Lung (tissue), 12 donors: ENCODE results near the gene C2CD3. TPM values are rescaled to one million over a fixed set of nuclear protein-coding genes. Genes with fewer than 3 reads are reported as not detected.

ENCODE experiments used
- ATAC-seq: fragments of 200-7000 bp; cut with Tn5 transposase; one replicate; pipeline ENCODE4 v1.9.1; 2020; ENCODE audit warnings: moderate number of reproducible peaks; ENCODE audit not compliant: insufficient read depth, low FRiP score
- DNase-seq, 3 donors: peaks; one replicate each; pipeline ENCODE4 v3.0.0-alpha.2; 2013 to 2017
- H3K27ac ChIP-seq, 2 donors: one replicate each; pipeline ENCODE4 v1.5.1; 2013; ENCODE audit warnings: mild to moderate bottlenecking in 2 of 2, moderate library complexity in 2 of 2, control low read depth in 1 of 2, inconsistent platforms in 1 of 2, low read depth in 1 of 2, low read length in 1 of 2
- H3K27me3 ChIP-seq, 3 donors: one replicate each; pipeline ENCODE4 v1.5.1; 2013; ENCODE audit warnings: low read length in 2 of 3; ENCODE audit not compliant: control insufficient read depth in 3 of 3, insufficient read depth in 3 of 3
- H3K36me3 ChIP-seq, 4 donors: one replicate each; pipeline ENCODE4 v1.5.1; 2013; ENCODE audit warnings: low read length in 4 of 4, mild to moderate bottlenecking in 1 of 4, moderate library complexity in 1 of 4; ENCODE audit not compliant: control insufficient read depth in 4 of 4, insufficient read depth in 4 of 4
- H3K4me1 ChIP-seq, 5 donors: one replicate each; pipeline ENCODE4 v1.5.1; 2013; ENCODE audit warnings: low read length in 5 of 5, mild to moderate bottlenecking in 2 of 5, moderate library complexity in 1 of 5; ENCODE audit not compliant: control insufficient read depth in 5 of 5, insufficient read depth in 5 of 5
- H3K4me3 ChIP-seq: one replicate; pipeline ENCODE4 v1.5.1; 2013; ENCODE audit warnings: mild to moderate bottlenecking, control low read depth, moderate library complexity
- H3K9ac ChIP-seq, 2 donors: one replicate each; pipeline ENCODE4 v1.5.1; 2013; ENCODE audit warnings: low read length in 2 of 2, control low read depth in 1 of 2; ENCODE audit not compliant: insufficient read depth in 1 of 2
- H3K9me3 ChIP-seq, 4 donors: one replicate each; pipeline ENCODE4 v1.5.1; 2013; ENCODE audit warnings: low read length in 3 of 4, mild to moderate bottlenecking in 1 of 4, moderate library complexity in 1 of 4; ENCODE audit not compliant: control insufficient read depth in 4 of 4, insufficient read depth in 3 of 4
- WGBS, 2 donors: extraction: QIAGEN DNeasy Blood & Tissue Kit; methylation state at CpG; one replicate each; pipeline ENCODE4 v1.1.7; 2013; 5-methylcytosine and 5-hydroxymethylcytosine counted together
- polyA plus RNA-seq, 2 donors: library from polyadenylated mRNA; stranded (reverse); fragments of 200-250 nt; gene quantifications; one replicate each; pipeline ENCODE4 v1.2.1, GENCODE V29; 2013
- total RNA-seq, 2 donors: library from RNA; depleted of rRNA in 1 of 2; stranded (reverse); fragments of >200 nt in 1 of 2; gene quantifications; one replicate each; pipeline ENCODE4 v1.2.1, GENCODE V29; 2014 to 2021
- TF ChIP-seq, protein P1 (sequence below): IDR thresholded peaks from 2 replicates; pipeline ENCODE4 v1.5.1; 2012; ENCODE audit warnings: mild to moderate bottlenecking; ENCODE audit errors: control extremely low read depth, extremely low read depth
- donor health status: control.
- donor health status: control.
- donor health status: Bipolar disorder and iron deficiency.
- donor health status: healthy.
- donor health status: DM: yes; HTN: yes; CAD: no.

The C2CD3 gene
- total and polyA plus RNA-seq, 4 donors = 10.2 to 31.3 (median 20.7) TPM

DNA sequence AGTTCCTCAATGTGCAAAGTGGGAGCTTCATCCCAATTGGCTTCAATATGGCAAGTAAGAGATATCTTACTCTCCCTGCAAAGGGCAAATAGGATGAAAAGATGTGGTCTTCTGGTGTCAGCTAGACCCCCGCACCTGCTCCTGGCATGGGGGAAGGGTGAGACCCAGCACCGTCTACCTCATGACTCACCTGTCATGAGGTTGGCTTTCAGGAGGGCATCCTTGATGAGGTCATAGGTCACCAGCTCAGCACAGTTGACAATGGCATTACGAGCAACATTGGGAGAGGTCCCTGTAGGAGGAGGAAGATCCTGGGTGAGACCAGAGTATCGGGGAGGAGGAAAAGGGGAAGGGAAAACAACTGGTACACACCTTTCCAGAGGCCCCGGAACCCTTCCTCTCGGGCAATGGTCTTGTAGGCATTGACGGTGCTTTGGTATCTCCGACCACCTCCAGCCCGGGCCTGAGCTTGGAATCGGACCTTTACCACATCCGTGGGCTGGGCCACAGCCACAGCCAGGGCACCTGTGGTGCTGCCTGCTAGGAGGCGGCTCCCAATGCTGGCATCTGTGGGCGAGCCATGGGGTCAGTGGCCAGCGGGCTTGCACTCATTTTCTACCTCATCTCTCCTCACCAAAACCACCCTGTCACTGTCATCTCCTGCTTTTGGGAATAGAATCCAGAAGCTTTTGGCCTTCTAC lies 194.2 kb downstream of the C2CD3 start:
- no peak for DNase-seq
- Histone ChIP-seq H3K4me1 (peaks cover 0 to 8% (median 7%) of the 10 kb centered on the region in 5 donors), H3K27me3 (no peaks in the 10 kb centered on the region), H3K36me3 (peaks cover 0 to 24% (median 0%) of the 10 kb centered on the region in 4 donors), H3K9ac (no peak overlapping the region), H3K9me3 (no peaks in the 10 kb centered on the region), H3K4me3 (no peak overlapping the region), H3K27ac (no peak overlapping the region)
- no peak for ATAC-seq
- TF ChIP-seq, protein P1, sequence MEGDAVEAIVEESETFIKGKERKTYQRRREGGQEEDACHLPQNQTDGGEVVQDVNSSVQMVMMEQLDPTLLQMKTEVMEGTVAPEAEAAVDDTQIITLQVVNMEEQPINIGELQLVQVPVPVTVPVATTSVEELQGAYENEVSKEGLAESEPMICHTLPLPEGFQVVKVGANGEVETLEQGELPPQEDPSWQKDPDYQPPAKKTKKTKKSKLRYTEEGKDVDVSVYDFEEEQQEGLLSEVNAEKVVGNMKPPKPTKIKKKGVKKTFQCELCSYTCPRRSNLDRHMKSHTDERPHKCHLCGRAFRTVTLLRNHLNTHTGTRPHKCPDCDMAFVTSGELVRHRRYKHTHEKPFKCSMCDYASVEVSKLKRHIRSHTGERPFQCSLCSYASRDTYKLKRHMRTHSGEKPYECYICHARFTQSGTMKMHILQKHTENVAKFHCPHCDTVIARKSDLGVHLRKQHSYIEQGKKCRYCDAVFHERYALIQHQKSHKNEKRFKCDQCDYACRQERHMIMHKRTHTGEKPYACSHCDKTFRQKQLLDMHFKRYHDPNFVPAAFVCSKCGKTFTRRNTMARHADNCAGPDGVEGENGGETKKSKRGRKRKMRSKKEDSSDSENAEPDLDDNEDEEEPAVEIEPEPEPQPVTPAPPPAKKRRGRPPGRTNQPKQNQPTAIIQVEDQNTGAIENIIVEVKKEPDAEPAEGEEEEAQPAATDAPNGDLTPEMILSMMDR = no peak
- 93% methylated on average over 14 of the region's 14 CpGs for WGBS, 2 donors

DNA sequence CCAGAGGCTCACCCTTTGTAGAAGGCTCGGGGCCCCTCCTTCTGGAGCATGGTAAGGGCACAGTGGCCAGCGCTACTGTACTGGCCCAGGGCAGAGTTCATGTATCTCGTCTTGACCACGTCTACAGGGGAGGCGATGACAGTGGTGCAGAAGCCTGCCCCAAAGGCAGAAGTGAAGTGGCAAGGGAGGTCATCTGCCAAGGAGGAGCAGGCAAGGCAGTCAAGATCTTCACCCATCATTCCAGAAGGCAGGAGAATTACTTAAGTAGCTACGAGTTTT lies 195.4 kb downstream of the C2CD3 start:
- H3K36me3 ChIP-seq = peaks cover 0 to 24% (median 0%) of the 10 kb centered on the region in 4 donors
- TF ChIP-seq, protein P1 = no peak
- H3K4me1 ChIP-seq = peaks cover 0 to 7% (median 3%) of the 10 kb centered on the region in 5 donors
- no peak overlapping the region for H3K9ac ChIP-seq
- no peak overlapping the region for H3K4me3 ChIP-seq
- H3K27me3 ChIP-seq = no peaks in the 10 kb centered on the region
- WGBS, 2 donors = 91 to 94% methylated on average over 6 of the region's 6 CpGs
- ATAC-seq (no peak), DNase-seq (no peak)
- H3K9me3 ChIP-seq = no peaks in the 10 kb centered on the region
- H3K27ac ChIP-seq = no peak overlapping the region

DNA sequence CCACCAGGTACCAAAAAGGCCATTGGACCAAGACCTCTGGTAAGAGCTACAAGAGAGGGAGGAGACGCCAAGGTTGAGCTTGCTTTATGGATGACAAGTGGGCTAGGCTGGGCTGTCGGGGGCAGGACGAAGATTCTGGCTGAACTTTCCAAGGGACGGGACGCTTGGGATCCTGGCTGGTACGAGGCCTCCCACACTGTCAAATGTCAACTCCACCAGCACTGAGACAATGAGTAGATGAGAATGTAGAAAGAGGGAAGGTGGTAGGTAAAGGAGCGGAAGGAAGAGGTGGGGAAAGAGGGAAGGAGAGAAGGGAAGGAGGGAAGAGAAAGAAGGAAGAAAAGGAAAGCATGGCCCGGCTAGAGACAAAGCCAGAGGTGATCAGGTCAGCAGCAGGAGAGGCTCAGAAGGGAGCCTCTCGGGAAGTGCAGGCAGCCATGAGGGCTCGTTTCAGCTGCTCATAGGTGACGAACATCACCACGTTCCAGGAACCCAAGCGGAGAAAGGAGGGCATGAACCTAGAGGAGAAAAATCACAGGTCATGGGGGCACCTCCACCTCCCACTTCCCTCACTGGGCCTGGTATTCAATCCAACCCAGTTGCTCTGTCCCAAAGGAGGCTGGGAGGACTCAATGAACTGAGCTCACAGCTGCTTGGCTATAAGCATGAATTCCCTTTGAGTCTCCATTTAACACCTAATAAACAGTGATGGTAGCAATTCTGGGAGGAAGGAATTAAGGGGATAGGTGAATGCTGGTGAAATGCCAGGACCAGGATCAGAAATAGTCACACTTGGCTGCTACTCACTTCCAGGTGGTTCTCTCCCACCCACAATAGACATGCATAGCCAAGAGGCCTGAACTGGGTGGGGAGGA lies 196.0 kb downstream of the C2CD3 start:
- no peak overlapping the region for H3K27ac ChIP-seq
- no peak for DNase-seq
- WGBS, 2 donors = 93 to 96% methylated on average over 13 of the region's 13 CpGs
- TF ChIP-seq, protein P1 = no peak
- ATAC-seq = no peak
- no peak overlapping the region for H3K9ac ChIP-seq
- H3K36me3 ChIP-seq = peaks cover 0 to 24% (median 0%) of the 10 kb centered on the region in 4 donors
- H3K27me3 ChIP-seq = no peaks in the 10 kb centered on the region
- peaks cover 0 to 7% (median 0%) of the 10 kb centered on the region in 5 donors for H3K4me1 ChIP-seq
- H3K9me3 ChIP-seq = no peaks in the 10 kb centered on the region
- H3K4me3 ChIP-seq = no peak overlapping the region
